ENCODE results near the gene PKD2L1.
A peak's percentile ranks its signal among the peaks of the same experiment; 100 is the strongest.
"Not testable (repeated sequence)": the region's sequence is repeated elsewhere in the genome, so short reads cannot be mapped to it uniquely, and the experiment has no call there.

PKD2L1 gene
- 0 reads per million in 2 donors for total RNA-seq

- DNase-seq: no peak
These were observed at the start of gene PKD2L1 for GRCh38 chr10:100330079-100330478. Gene PKD2L1 (minus strand): TSS chr10:100330228. CDS start chr10:100330103, 125 bp downstream.

- peak in 1 of 5 experiments; percentile 5 for DNase-seq
These were observed 47.8 kb upstream of the PKD2L1 start for GRCh38 chr10:100377830-100378229.

- not testable (repeated sequence) for DNase-seq
These were observed 46.6 kb upstream of the PKD2L1 start for GRCh38 chr10:100376656-100377055.

- DNase-seq: not testable (repeated sequence)
These were observed 44.8 kb upstream of the PKD2L1 start for GRCh38 chr10:100374677-100375353.

- no peak for DNase-seq
These were observed 44.2 kb upstream of the PKD2L1 start for GRCh38 chr10:100374200-100374655.

GRCh38 chr10:100373298-100374199 is 43.5 kb upstream of the PKD2L1 start:
- peak; percentile 58 to 94 (median 76) for DNase-seq

- DNase-seq: no peak
These were observed 42.6 kb upstream of the PKD2L1 start for GRCh38 chr10:100372415-100373297.

- no peak for DNase-seq
These were observed 41.5 kb upstream of the PKD2L1 start for GRCh38 chr10:100371482-100372027.

GRCh38 chr10:100370714-100371481 is 40.9 kb upstream of the PKD2L1 start:
- peak in 3 of 5 experiments; percentile 9 to 79 (median 63) for DNase-seq

GRCh38 chr10:100368721-100369120 is 38.7 kb upstream of the PKD2L1 start:
- DNase-seq: peak in 1 of 5 experiments; percentile 51

- no peak for DNase-seq
These were observed 34.8 kb upstream of the PKD2L1 start for GRCh38 chr10:100364735-100365391.

- DNase-seq: no peak
These were observed 34.1 kb upstream of the PKD2L1 start for GRCh38 chr10:100364175-100364574.

GRCh38 chr10:100362570-100363496 is 32.8 kb upstream of the PKD2L1 start:
- no peak for DNase-seq

- DNase-seq: no peak
These were observed 30.2 kb upstream of the PKD2L1 start for GRCh38 chr10:100360234-100360633.

GRCh38 chr10:100359529-100360150 is 29.6 kb upstream of the PKD2L1 start:
- no peak for DNase-seq

- no peak for DNase-seq
These were observed 29.0 kb upstream of the PKD2L1 start for GRCh38 chr10:100359030-100359432.

- no peak for DNase-seq
These were observed 27.2 kb upstream of the PKD2L1 start for GRCh38 chr10:100357059-100357858.
